ENCODE data around the gene TFF1.

- peak; percentile 81 for TF ChIP-seq CTCF (conservative IDR thresholded peaks at IDR 0.05)
- TF ChIP-seq EZH2 (IDR thresholded peaks at IDR 0.05; ENCODE audit: low read depth) = no peak
These were observed 15.1 kb upstream of the TFF1 start for GRCh38 chr21:42381347-42381984.
